ENCODE measurements around the gene LGALS7B. TPM values are rescaled to one million over a fixed set of nuclear protein-coding genes. Genes with fewer than 3 reads are reported as not detected.
A peak's percentile ranks its signal among the peaks of the same experiment; 100 is the strongest.
"Not testable (repeated sequence)": the region's sequence is repeated elsewhere in the genome, so short reads cannot be mapped to it uniquely, and the experiment has no call there.

LGALS7B gene
- total and polyA plus RNA-seq, 2 experiments from 2014 or later: not detected

- Histone ChIP-seq H3K9me3 (ENCODE audit: low read depth) (no peaks in the 10 kb centered on the region), H3K27me3 (no peaks in the 10 kb centered on the region), H3K4me1 (ENCODE audit: low read depth) (peaks cover 29% of the 10 kb centered on the region), H3K27ac (no peak overlapping the region), H3K4me3 (no peak overlapping the region), H3K36me3 (peaks cover 12% of the 10 kb centered on the region)
- no peak for TF ChIP-seq CTCF (IDR thresholded peaks at IDR 0.05; ENCODE audit: low read depth, low read length)
- no peak for DNase-seq (ENCODE audit: low read depth in 1 of 2, low spot score in 1 of 2)
Measured at GRCh38 chr19:38817081-38817480, 28.1 kb downstream of the LGALS7B start.

- Histone ChIP-seq H3K4me1 (ENCODE audit: low read depth) (peaks cover 31% of the 10 kb centered on the region), H3K27ac (peak overlapping the region; percentile 74), H3K36me3 (peaks cover 12% of the 10 kb centered on the region), H3K27me3 (no peaks in the 10 kb centered on the region), H3K9me3 (ENCODE audit: low read depth) (no peaks in the 10 kb centered on the region), H3K4me3 (no peak overlapping the region)
- TF ChIP-seq CTCF (IDR thresholded peaks at IDR 0.05; ENCODE audit: low read depth, low read length): no peak
- DNase-seq (ENCODE audit: low read depth in 1 of 2, low spot score in 1 of 2): peak in 1 of 2 donors; percentile 83
Measured at GRCh38 chr19:38819231-38819920, 30.4 kb downstream of the LGALS7B start.

GRCh38 chr19:38821230-38821825 is 32.3 kb downstream of the LGALS7B start:
- H3K4me1 ChIP-seq (ENCODE audit: low read depth): peaks cover 31% of the 10 kb centered on the region
- H3K9me3 ChIP-seq (ENCODE audit: low read depth); H3K27me3 ChIP-seq; H3K4me3 ChIP-seq; DNase-seq (ENCODE audit: low read depth in 1 of 2, low spot score in 1 of 2); H3K36me3 ChIP-seq: not testable (repeated sequence)
- peak overlapping the region; percentile 74 for H3K27ac ChIP-seq

- not testable (repeated sequence) for H3K4me3 ChIP-seq; H3K4me1 ChIP-seq (ENCODE audit: low read depth)
- H3K36me3 ChIP-seq: peaks cover 13% of the 10 kb centered on the region
Measured at GRCh38 chr19:38825936-38826335, 36.9 kb downstream of the LGALS7B start.

GRCh38 chr19:38826856-38827551 is 38.0 kb downstream of the LGALS7B start:
- Histone ChIP-seq H3K4me3 (no peak overlapping the region), H3K4me1 (ENCODE audit: low read depth) (peaks cover 8% of the 10 kb centered on the region), H3K36me3 (peaks cover 13% of the 10 kb centered on the region), H3K27me3 (no peaks in the 10 kb centered on the region), H3K27ac (peak overlapping the region; percentile 53), H3K9me3 (ENCODE audit: low read depth) (no peaks in the 10 kb centered on the region)
- no peak for DNase-seq (ENCODE audit: low read depth in 1 of 2, low spot score in 1 of 2)
- TF ChIP-seq CTCF (IDR thresholded peaks at IDR 0.05; ENCODE audit: low read depth, low read length): no peak

More at GRCh38 chr19:38825936-38826335, 36.9 kb downstream of the LGALS7B start:
- H3K27me3 ChIP-seq; H3K9me3 ChIP-seq (ENCODE audit: low read depth); DNase-seq (ENCODE audit: low read depth in 1 of 2, low spot score in 1 of 2): not testable (repeated sequence)
- peak overlapping the region; percentile 14 for H3K27ac ChIP-seq

GRCh38 chr19:38829203-38829602 is 40.2 kb downstream of the LGALS7B start:
- H3K36me3 ChIP-seq: peaks cover 13% of the 10 kb centered on the region
- not testable (repeated sequence) for H3K27me3 ChIP-seq; H3K4me1 ChIP-seq (ENCODE audit: low read depth)

More at GRCh38 chr19:38829203-38829602, 40.2 kb downstream of the LGALS7B start:
- peak in 1 of 2 donors; percentile 84 for DNase-seq (ENCODE audit: low read depth in 1 of 2, low spot score in 1 of 2)
- H3K27ac ChIP-seq; H3K4me3 ChIP-seq; H3K9me3 ChIP-seq (ENCODE audit: low read depth): not testable (repeated sequence)

Data from cardiac muscle cell (in vitro differentiated cells and primary cell).